Esophagus squamous epithelium (tissue), 5 donors: Measurements from ENCODE around the gene TIFAB. TPM values are rescaled to one million over a fixed set of nuclear protein-coding genes. Genes with fewer than 3 reads are reported as not detected.

Experiments
- DNase-seq: peaks from one replicate; lab custom pipeline; 2025; lab: John Stamatoyannopoulos, UW
- H3K27ac ChIP-seq, 4 donors: fragments of 200-600 bp; sonication (generic); one replicate each; pipeline ENCODE4 v1.5.1; 2016 to 2019; ENCODE audit warnings: mild to moderate bottlenecking in 1 of 4
- H3K27me3 ChIP-seq, 4 donors: fragments of 200-600 bp; sonication (generic); 1 replicate in 3 of 4; 2 replicates in 1 of 4; pipeline versions ENCODE4 v1.5.1 to v1.6.0; 2017 to 2021; ENCODE audit warnings: antibody characterized with exemption in 1 of 4
- H3K36me3 ChIP-seq, 3 donors: fragments of 200-600 bp; sonication (generic); one replicate each; pipeline ENCODE4 v1.5.1; 2016 to 2019
- H3K4me1 ChIP-seq, 3 donors: fragments of 200-600 bp; sonication (generic); one replicate each; pipeline ENCODE4 v1.5.1; 2017 to 2019
- H3K4me3 ChIP-seq, 4 donors: fragments of 200-600 bp; sonication (generic); 1 replicate in 3 of 4; 2 replicates in 1 of 4; pipeline ENCODE4 v1.5.1; 2016 to 2019; ENCODE audit warnings: mild to moderate bottlenecking in 2 of 4, moderate library complexity in 1 of 4
- H3K9me3 ChIP-seq, 3 donors: fragments of 200-600 bp; sonication (generic); one replicate each; pipeline ENCODE4 v1.5.1; 2016 to 2019
- CTCF ChIP-seq, 6 experiments: fragments of 450-650 bp in 4 of 6; fragments of 200-600 bp in 2 of 6; sonication (generic) in 2 of 6; IDR thresholded peaks; one replicate each; pipeline ENCODE4 v1.5.1; 2016 to 2019; ENCODE audit warnings: antibody characterized with exemption in 6 of 6, mild to moderate bottlenecking in 4 of 6, moderate library complexity in 4 of 6
- POLR2A ChIP-seq, 4 donors: fragments of 450-650 bp; IDR thresholded peaks; one replicate each; pipeline ENCODE4 v1.6.1; 2017; ENCODE audit warnings: antibody characterized with exemption in 4 of 4, mild to moderate bottlenecking in 4 of 4, moderate library complexity in 3 of 4
- WGBS, 2 donors: methylation state at CpG; one replicate each; pipeline ENCODE4 v1.1.5; 2018; 5-methylcytosine and 5-hydroxymethylcytosine counted together
- intact Hi-C: fragments of 100-400 bp; cut with DNase I; formaldehyde crosslinking; loops from one replicate; pipeline ENCODE4 v1.15.0; 2022
- total RNA-seq, 4 donors: library from RNA; depleted of rRNA; stranded (reverse); fragments of >200 nt; gene quantifications; one replicate each; pipeline ENCODE4 v1.1.0, GENCODE V29; 2016
- donor health status: DM: yes; HTN: yes; CAD: no.

TIFAB gene
- total RNA-seq, 4 donors from 2014 or later: under 0.01 to 0.18 (median 0.08) TPM; not detected in 1

DNA sequence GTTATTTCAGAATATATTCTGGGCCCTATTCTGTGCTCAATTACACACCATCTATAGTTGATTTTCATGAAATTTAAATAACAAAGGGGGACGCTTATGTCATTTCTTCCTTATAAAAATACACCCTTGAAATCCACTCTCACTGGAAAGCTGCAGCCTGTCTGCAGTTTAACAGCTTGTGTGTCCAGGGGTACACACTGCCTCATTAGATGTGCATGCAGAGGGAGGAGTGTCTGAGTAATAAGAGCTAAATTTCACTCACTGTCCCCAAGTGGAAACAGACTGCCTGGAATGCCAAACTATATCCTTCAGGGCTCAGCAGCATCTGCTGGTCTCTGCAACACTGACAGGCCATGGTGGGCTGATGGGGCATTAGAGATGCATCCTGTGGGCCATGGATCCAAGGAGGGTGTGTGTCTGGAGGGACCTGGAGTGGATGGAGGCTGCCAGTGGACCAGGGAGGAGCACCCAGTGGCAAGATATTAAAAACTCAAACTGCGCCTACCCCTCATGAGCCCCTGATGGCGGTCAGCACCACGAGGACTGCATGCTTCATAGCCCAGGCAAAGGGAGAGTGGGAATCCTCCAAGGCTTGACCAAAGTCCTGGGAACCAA lies 15.8 kb upstream of the TIFAB start:
- peaks cover 0 to 63% (median 0%) of the 10 kb centered on the region in 4 donors for H3K27me3 ChIP-seq
- intact Hi-C loops: loop anchor here (2.0 to 5.0 kb wide), 2 partner anchors 85 to 359 kb away; no protein-coding TSS in a partner anchor
- TF ChIP-seq CTCF (IDR thresholded peaks at IDR 0.05): no peak
- no peak for TF ChIP-seq POLR2A (IDR thresholded peaks at IDR 0.05)

DNA sequence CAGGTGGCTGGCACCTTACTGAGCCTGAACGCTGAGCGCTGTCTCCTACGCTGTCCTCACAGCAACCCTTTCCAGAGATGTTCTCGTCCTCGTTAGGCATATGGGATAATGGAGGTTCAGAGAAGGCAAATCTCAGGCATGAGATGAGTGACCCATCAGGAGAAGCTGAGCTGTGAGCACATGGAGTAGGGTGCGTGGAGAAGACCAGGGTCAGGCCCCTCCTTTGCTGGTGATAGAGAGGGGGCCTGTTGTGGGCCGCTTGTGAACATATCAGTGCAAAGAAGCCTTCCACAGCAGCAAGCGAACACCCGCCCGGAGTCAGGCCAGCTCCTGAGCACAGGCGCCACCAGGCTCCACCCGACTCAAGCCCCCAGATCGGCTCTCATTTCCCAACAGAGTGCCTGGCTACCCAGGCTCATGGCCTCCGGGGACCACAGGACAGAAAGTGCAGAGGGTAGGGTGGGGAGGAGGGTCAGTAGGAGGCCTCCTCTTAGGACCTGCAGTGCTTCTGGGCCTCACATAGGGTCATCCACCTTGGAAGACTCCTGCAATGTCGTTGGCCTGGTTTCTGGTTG lies 15.0 kb upstream of the TIFAB start:
- intact Hi-C loops: loop anchor here (5.0 kb wide), 1 partner anchor 360 kb away; no protein-coding TSS in a partner anchor
- H3K36me3 ChIP-seq: no peaks in the 10 kb centered on the region

More for the DNA sequence above, 15.8 kb upstream of the TIFAB start:
- Histone ChIP-seq H3K4me1 (peaks cover 3 to 9% (median 5%) of the 10 kb centered on the region in 3 donors), H3K36me3 (no peaks in the 10 kb centered on the region), H3K4me3 (no peak overlapping the region), H3K27ac (no peak overlapping the region), H3K9me3 (no peaks in the 10 kb centered on the region)
- WGBS, 2 donors: 82 to 95% methylated on average over 2 to 4 of the region's 4 CpGs
- no peak for DNase-seq

GRCh38 chr5:135466178-135467050 lies 14.3 kb upstream of the TIFAB start:
- peaks cover 0 to 62% (median 0%) of the 10 kb centered on the region in 4 donors for H3K27me3 ChIP-seq
- H3K4me3 ChIP-seq: peak overlapping the region in 2 of 4 donors; percentile 4 to 43

More for the DNA sequence above, 15.0 kb upstream of the TIFAB start:
- no peak overlapping the region for H3K27ac ChIP-seq
- peaks cover 3 to 15% (median 5%) of the 10 kb centered on the region in 3 donors for H3K4me1 ChIP-seq
- H3K4me3 ChIP-seq: no peak overlapping the region
- peaks cover 0 to 61% (median 0%) of the 10 kb centered on the region in 4 donors for H3K27me3 ChIP-seq
- DNase-seq: no peak
- 89% methylated on average over 3 to 11 of the region's 15 CpGs for WGBS, 2 donors
- no peak for TF ChIP-seq POLR2A (IDR thresholded peaks at IDR 0.05)
- no peak for TF ChIP-seq CTCF (IDR thresholded peaks at IDR 0.05)
- no peaks in the 10 kb centered on the region for H3K9me3 ChIP-seq

GRCh38 chr5:135465391-135466122 lies 13.4 kb upstream of the TIFAB start:
- 67 to 77% methylated on average over 8 to 12 of the region's 12 CpGs for WGBS, 2 donors
- Histone ChIP-seq H3K4me1 (peaks cover 3 to 22% (median 5%) of the 10 kb centered on the region in 3 donors), H3K4me3 (no peak overlapping the region), H3K27me3 (peaks cover 0 to 65% (median 0%) of the 10 kb centered on the region in 4 donors), H3K36me3 (no peaks in the 10 kb centered on the region), H3K27ac (no peak overlapping the region), H3K9me3 (no peaks in the 10 kb centered on the region)
- TF ChIP-seq CTCF (IDR thresholded peaks at IDR 0.05): no peak
- no peak for TF ChIP-seq POLR2A (IDR thresholded peaks at IDR 0.05)
- intact Hi-C loops: loop anchor here (5.0 kb wide), 1 partner anchor 362 kb away; no protein-coding TSS in a partner anchor
- DNase-seq: no peak

More at GRCh38 chr5:135466178-135467050, 14.3 kb upstream of the TIFAB start:
- intact Hi-C loops: loop anchor here (5.0 kb wide), 1 partner anchor 361 kb away; no protein-coding TSS in a partner anchor
- Histone ChIP-seq H3K4me1 (peaks cover 3 to 22% (median 5%) of the 10 kb centered on the region in 3 donors), H3K27ac (no peak overlapping the region), H3K36me3 (no peaks in the 10 kb centered on the region), H3K9me3 (no peaks in the 10 kb centered on the region)
- WGBS, 2 donors: 0 to 47% methylated on average over 2 to 13 of the region's 43 CpGs
- peak; percentile 79 to 91 (median 88) for TF ChIP-seq CTCF (IDR thresholded peaks at IDR 0.05)
- TF ChIP-seq POLR2A (IDR thresholded peaks at IDR 0.05): no peak
- DNase-seq: no peak
